Tibial nerve (tissue), 4 donors: ENCODE measurements around the gene DOK7. TPM values are rescaled to one million over a fixed set of nuclear protein-coding genes. Genes with fewer than 3 reads are reported as not detected.

Experiments
- DNase-seq, 2 donors: peaks; one replicate each; pipeline ENCODE4 v3.0.0-alpha.2; 2019; ENCODE audit warnings: low spot score in 2 of 2
- H3K27ac ChIP-seq, 4 donors: fragments of 200-600 bp; sonication (generic) in 3 of 4; one replicate each; pipeline ENCODE4 v1.5.1; 2017 to 2019; ENCODE audit warnings: mild to moderate bottlenecking in 1 of 4
- H3K27me3 ChIP-seq, 2 donors: fragments of 200-600 bp; sonication (generic) in 1 of 2; one replicate each; pipeline versions ENCODE4 v1.5.1 to v1.6.0; 2017 to 2019
- H3K36me3 ChIP-seq, 3 donors: fragments of 200-600 bp; sonication (generic); one replicate each; pipeline ENCODE4 v1.5.1; 2018 to 2019
- H3K4me1 ChIP-seq, 4 donors: fragments of 200-600 bp; sonication (generic) in 3 of 4; one replicate each; pipeline ENCODE4 v1.5.1; 2017 to 2019
- H3K4me3 ChIP-seq, 4 donors: fragments of 200-600 bp; sonication (generic) in 3 of 4; one replicate each; pipeline ENCODE4 v1.5.1; 2017 to 2019; ENCODE audit warnings: mild to moderate bottlenecking in 1 of 4, moderate library complexity in 1 of 4
- H3K9me3 ChIP-seq, 4 donors: fragments of 200-600 bp; sonication (generic) in 3 of 4; one replicate each; pipeline ENCODE4 v1.5.1; 2017 to 2019
- CTCF ChIP-seq, 5 experiments: fragments of 200-600 bp in 3 of 5; fragments of 450-650 bp in 2 of 5; sonication (generic) in 3 of 5; IDR thresholded peaks; one replicate each; pipeline ENCODE4 v1.5.1; 2016 to 2019; ENCODE audit warnings: antibody characterized with exemption in 5 of 5, mild to moderate bottlenecking in 3 of 5, moderate library complexity in 2 of 5
- EP300 ChIP-seq, 2 donors: sonication (generic); formaldehyde crosslinking; IDR thresholded peaks; one replicate each; pipeline ENCODE4 v1.6.1; 2017; ENCODE audit warnings: antibody characterized with exemption in 2 of 2, mild to moderate bottlenecking in 1 of 2
- POLR2A ChIP-seq, 2 donors: fragments of 450-650 bp; IDR thresholded peaks; one replicate each; pipeline ENCODE4 v1.6.1; 2017; ENCODE audit warnings: antibody characterized with exemption in 2 of 2, mild to moderate bottlenecking in 2 of 2, moderate library complexity in 2 of 2
- WGBS, 2 donors: methylation state at CpG; one replicate each; pipeline ENCODE4 v1.1.5; 2018; 5-methylcytosine and 5-hydroxymethylcytosine counted together
- total RNA-seq, 4 donors: library from RNA; depleted of rRNA; stranded (reverse); fragments of >200 nt; gene quantifications; one replicate each; pipeline ENCODE4 v1.1.0, GENCODE V29; 2016

Gene DOK7
- total RNA-seq, 4 donors from 2014 or later: 0.66 TPM; not detected in 3

GRCh38 chr4:3432381-3432790, 30.7 kb upstream of the DOK7 start:
- Histone ChIP-seq H3K27me3 (no peaks in the 10 kb centered on the region), H3K27ac (no peak overlapping the region), H3K9me3 (no peaks in the 10 kb centered on the region), H3K4me3 (no peak overlapping the region), H3K4me1 (peaks cover 0 to 11% (median 0%) of the 10 kb centered on the region in 4 donors), H3K36me3 (peaks cover 0 to 63% (median 0%) of the 10 kb centered on the region in 3 donors)
- no peak for TF ChIP-seq POLR2A (IDR thresholded peaks at IDR 0.05)
- TF ChIP-seq CTCF (IDR thresholded peaks at IDR 0.05): no peak
- no peak for TF ChIP-seq EP300 (IDR thresholded peaks at IDR 0.05)
- 88 to 94% methylated on average over 6 to 15 of the region's 16 CpGs for whole genome bisulfite sequencing, 2 donors
- DNase-seq: no peak

DNA sequence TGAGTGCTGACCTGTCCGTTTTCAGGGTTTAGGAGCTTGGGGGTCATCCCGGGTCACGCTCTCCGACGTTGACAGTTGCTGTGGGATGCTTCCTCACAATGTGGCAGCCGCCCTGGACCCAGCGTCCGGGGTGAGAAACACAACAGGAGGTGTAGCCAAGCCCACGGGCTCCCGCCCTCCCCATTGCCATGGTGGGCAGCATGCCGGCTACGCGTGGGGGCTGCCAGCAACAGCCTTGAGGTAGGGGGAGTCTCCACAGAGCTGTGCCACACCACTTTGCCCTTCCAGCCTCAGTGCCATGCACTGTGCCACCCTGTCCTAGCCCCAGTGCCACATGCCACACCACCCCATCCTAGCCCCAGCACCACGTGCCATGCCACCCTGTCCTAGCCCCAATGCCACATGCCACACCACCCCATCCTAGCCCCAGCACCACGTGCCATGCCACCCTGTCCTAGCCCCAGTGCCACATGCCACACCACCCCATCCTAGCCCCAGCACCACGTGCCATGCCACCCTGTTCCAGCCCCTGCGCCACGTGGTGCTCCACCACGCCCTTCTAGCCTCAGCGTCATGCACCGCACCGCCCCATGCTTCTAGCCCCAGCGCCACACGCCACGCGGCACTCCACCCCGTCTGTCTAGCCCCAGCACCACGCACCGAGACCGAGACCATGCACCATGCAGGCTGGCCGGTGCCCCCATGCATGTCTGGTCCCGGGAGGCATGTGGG, 29.8 kb upstream of the DOK7 start:
- Histone ChIP-seq H3K9me3 (no peaks in the 10 kb centered on the region), H3K27me3 (no peaks in the 10 kb centered on the region), H3K27ac (no peak overlapping the region), H3K4me1 (peaks cover 0 to 11% (median 0%) of the 10 kb centered on the region in 4 donors), H3K4me3 (no peak overlapping the region), H3K36me3 (peaks cover 0 to 54% (median 0%) of the 10 kb centered on the region in 3 donors)
- TF ChIP-seq EP300 (IDR thresholded peaks at IDR 0.05): no peak
- no peak for TF ChIP-seq POLR2A (IDR thresholded peaks at IDR 0.05)
- TF ChIP-seq CTCF (IDR thresholded peaks at IDR 0.05): no peak
- DNase-seq: no peak
- 94 to 95% methylated on average over 31 to 32 of the region's 32 CpGs for WGBS, 2 donors

- no peak for DNase-seq
- TF ChIP-seq CTCF (IDR thresholded peaks at IDR 0.05): no peak
- no peak for TF ChIP-seq POLR2A (IDR thresholded peaks at IDR 0.05)
- no peak for TF ChIP-seq EP300 (IDR thresholded peaks at IDR 0.05)
- peaks cover 0 to 11% (median 0%) of the 10 kb centered on the region in 4 donors for H3K4me1 ChIP-seq
- peaks cover 0 to 39% (median 0%) of the 10 kb centered on the region in 3 donors for H3K36me3 ChIP-seq
- no peaks in the 10 kb centered on the region for H3K27me3 ChIP-seq
- H3K9me3 ChIP-seq: no peaks in the 10 kb centered on the region
- peak overlapping the region in 1 of 4 donors; percentile 22 for H3K27ac ChIP-seq
- WGBS, 2 donors: 79% methylated on average over 7 to 11 of the region's 16 CpGs
- no peak overlapping the region for H3K4me3 ChIP-seq
These were observed 28.0 kb upstream of the DOK7 start for GRCh38 chr4:3434881-3435685.

GRCh38 chr4:3435686-3435956, 27.5 kb upstream of the DOK7 start:
- Histone ChIP-seq H3K4me1 (peaks cover 0 to 11% (median 0%) of the 10 kb centered on the region in 4 donors), H3K36me3 (peaks cover 0 to 33% (median 0%) of the 10 kb centered on the region in 3 donors), H3K4me3 (no peak overlapping the region), H3K27me3 (no peaks in the 10 kb centered on the region), H3K9me3 (no peaks in the 10 kb centered on the region), H3K27ac (no peak overlapping the region)
- WGBS, 2 donors: 65 to 71% methylated on average over 4 of the region's 4 CpGs
- DNase-seq: no peak
- TF ChIP-seq CTCF (IDR thresholded peaks at IDR 0.05) (no peak), EP300 (IDR thresholded peaks at IDR 0.05) (no peak), POLR2A (IDR thresholded peaks at IDR 0.05) (no peak)
